CMK (cell line): ENCODE measurements around the gene BTRC.
"Not testable (repeated sequence)": the region's sequence is repeated elsewhere in the genome, so short reads cannot be mapped to it uniquely, and the experiment has no call there.

ENCODE experiments used
- DNase-seq: peaks from one replicate; pipeline ENCODE4 v3.0.0-alpha.2; 2010; ENCODE audit warnings: low read depth

BTRC gene

DNA sequence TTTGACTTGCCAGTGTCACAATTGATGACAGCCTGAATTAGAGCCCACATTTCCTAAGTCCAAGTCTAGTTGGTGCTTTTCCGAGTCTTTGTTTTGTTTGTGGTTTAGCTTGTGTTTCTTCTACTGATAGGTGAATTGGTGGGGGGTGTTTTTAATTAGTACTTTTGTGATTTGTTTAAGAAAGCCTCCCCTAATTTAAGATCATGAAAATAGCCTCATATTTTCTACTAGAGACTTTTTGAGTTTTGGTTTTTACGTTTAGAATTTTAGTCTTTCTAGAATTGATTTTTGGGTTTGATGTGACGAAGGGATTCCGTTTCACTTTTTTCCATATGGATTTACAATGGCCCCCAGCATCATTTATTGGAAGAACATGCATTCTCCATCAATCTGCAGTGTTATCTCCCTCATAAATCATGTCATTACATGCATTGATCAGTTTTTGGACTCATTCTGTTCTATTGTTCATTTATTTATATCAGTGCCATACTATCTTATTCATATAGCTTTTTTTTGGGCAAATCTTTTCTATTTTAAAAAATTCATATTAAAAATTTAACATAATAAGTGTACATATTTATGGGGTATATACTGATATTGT, 32.8 kb downstream of the BTRC start:
- no peak for DNase-seq

DNA sequence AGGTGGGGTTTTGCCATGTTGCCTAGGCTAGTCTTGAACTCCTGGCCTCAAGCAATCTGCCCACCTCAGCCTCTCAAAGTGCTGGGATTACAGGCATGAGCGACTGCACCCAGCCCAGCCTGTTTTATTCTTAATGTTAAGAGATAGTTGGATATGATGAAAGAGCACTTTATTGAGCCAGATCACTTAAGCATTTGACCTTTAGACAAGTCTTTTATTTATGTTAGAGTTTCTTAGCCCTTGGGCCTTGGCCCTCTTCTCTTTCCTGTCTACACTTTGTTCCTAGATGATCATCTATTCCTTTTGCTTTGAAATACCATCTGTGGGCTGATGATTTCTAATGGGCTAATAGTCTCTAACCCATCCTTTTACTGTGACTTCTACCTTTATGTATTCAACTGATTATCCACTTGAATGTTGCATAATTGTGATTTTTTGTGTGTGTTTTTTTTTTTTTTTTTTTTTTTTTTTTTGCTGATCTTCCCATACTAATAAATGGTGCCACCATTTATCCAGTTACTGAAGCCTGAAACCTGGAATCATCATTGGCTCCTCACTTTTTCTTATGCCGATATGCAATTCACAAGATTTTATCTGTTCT, 34.8 kb downstream of the BTRC start:
- no peak for DNase-seq

DNA sequence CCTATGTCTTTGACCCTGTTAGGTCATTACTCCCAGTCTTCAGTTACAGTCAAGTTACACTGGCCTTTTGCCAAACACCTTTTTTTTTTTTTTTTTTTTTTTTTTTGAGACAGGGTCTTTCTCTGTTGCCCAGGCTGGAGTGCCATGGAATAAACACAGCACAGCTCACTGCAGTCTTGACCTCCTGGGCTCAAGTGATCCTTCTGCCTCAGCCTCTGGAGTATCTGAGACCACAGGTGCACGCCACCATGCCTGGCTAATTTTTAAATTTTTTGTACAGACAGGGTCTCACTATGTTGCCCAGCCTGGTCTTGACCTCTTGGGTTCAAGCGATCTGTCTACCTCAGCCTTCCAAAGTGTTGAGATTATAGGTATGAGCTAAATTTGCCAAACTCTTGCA, 35.6 kb downstream of the BTRC start:
- DNase-seq = not testable (repeated sequence)

DNA sequence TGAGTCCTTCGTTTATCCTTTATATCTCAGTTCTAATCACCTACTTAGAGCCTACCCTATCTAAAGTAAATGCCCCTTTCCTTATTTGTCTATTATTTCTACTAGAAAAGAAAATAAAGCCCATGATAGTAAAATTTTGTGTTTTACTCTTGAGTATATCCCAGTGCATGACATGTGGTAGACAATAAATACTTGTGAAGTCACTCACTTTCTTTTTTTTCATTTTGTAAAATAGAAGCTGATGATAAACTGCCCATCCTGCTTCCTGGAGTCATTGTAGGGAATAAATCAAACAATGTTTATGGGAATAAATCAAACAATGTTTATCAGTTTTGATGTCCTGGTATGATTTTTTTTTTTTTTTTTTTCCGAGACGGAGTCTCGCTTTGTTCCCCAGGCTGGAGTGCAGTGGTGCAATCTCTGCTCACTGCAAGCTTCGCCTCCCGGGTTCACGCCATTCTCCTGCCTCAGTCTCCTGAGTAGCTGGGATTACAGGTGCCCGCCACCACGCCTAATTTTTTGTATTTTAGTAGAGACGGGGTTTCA, 36.1 kb downstream of the BTRC start:
- DNase-seq = no peak

DNA sequence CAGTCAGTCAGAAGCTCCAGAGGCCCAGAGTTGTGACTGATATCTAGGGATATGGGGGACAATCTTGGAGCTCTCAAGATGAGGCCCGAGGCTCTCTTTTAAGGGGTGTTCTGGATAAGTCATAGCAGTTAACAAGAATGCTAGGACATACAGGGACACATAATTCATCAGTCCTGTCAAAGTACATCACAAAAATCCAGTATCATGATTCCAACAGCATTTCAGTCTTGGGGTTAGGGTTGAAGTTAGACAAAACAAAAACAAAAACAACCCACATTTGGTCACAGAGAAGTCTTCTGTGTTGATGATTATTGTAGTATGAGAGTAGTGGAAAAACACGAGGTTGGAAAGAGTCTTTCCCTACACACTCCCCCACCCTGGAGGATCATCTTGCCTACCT, 39.4 kb downstream of the BTRC start:
- no peak for DNase-seq

DNA sequence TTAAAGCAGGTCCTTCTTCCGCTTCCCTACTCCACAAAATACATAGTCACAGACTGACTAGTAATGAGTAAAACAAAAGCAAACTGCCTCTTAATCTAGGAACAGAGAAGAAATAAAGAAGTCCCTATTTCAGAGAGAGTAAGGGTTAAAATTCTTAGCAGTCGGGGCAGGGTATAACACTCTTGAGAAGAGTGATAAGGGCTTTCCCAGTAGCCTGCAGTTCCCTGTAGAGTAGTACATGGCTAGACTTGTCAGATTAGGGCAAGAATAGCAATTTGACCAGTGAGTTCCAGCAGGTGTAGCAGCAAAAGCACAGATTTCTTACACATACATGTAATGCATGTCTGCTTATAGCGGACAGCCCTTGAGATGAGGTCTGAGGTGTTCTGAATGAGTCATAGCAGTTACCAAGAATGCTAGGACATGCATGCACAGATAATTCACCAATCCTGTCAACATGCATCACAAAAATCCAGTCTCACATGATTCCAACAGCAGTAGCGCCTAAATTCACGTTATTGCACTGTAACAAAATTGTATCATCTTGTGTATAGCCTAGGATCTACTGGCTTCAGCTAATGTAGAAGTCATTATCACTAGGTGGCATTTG, 40.7 kb downstream of the BTRC start:
- DNase-seq = no peak

DNA sequence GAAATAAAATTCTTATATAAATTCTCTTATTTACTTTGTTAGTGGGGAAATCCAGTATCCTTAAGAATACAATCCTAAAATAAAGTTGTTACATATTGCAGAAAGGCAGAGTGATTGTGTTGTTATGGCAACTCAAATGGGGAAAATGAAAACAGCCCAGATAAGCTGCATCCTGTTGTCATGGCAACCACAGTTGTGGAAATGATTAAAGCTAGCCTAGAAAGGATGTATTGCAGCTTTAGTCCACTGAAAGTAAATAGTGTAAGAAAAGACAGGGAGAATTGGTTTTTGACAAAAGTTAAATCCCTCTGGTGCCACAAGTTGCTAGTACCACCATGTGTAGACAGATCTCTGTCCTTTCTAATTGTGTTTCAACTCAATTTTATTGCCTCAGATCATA, 43.2 kb downstream of the BTRC start:
- DNase-seq = no peak

DNA sequence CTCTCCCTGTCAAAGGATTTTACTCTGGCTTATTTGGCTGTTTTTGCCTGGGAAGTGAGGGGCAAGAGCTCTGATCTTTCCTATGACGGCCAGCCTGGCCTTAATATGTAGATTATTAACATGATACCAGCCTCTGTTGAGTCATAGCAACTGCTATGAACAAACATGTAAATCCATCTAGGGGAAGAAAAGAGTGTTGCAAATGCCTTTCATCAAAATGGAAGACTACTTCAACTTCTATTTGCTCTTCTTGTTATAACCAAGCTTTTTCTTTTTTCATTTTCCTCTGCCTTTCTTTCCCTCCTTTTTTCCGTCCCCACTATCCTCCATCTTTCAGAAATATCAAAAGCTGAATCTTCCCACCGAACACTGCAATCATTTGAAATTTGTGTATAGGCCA, 46.6 kb downstream of the BTRC start:
- no peak for DNase-seq

DNA sequence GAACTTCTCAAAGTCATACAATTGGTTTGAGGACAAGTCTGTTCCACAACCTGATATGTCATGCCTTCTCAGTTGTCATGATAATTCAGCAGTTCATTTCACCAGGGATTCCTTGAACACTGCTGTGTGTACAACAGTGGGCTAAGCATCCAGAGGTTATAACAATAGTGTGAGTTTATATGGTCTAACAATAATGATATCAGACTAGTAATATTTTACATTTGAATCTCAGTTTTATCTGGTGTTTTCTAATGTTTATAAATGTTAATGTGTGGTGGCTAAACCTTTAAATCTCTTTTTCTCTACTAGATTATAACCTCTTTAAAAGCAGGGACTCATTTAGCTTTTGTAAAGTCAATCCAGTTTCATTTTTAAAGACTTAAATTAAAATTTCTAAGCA, 48.7 kb downstream of the BTRC start:
- no peak for DNase-seq

DNA sequence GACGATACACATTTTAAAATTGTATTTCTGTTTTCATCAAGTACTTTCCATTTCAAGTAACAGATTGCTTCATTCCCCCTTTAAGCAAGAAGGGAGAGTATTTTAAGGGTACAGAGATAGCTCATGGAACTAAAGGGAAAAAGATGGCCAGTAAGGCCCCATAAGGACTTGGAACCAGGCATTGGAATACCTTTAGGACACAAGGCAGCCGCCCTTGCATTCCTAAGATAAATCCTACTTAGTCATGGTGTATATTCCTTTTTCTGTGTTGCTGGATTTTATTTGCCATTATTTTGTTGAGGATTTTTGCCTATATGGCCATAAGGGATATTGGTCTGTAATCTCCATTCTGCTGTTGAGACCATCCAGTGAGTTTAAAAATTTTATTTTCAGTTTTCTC, 49.2 kb downstream of the BTRC start:
- no peak for DNase-seq

DNA sequence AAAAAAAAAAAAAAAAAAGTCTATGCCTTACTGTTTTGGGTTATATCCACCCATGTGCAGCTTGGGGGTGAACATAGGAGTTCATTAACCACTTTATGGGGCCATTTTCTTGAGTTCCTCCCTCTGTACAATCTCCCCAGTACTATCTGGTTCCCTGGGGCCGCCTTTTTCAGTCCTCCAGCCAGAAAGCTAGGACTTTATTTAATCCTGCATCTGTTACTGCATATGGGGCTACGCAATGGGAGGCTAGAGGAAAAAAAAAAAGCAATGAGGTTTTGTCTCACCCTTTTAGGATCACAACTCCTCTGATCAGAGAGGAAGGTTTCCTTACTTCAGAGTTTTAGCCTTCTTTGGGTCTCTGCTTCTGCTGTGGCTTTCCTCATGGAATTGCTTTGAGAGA, 51.0 kb downstream of the BTRC start:
- no peak for DNase-seq

DNA sequence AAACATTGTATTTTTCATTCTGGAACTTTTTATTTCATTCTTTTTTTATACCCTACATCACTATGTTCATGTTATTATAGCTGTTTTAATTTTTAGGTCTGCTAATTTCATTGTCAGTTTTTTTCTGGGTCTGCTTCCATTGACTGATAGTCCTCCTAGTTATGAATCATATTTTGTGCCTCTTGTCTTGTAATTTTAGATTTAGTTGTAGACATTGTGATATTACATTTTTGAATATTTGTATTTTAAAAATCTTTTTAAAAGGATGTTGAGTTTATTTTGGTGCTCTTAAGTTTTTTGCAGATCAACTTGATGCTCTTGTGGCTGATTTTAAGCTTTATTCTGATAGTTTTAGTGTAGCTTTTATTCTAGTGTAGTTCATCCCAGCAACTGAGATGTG, 57.6 kb downstream of the BTRC start:
- DNase-seq = no peak

DNA sequence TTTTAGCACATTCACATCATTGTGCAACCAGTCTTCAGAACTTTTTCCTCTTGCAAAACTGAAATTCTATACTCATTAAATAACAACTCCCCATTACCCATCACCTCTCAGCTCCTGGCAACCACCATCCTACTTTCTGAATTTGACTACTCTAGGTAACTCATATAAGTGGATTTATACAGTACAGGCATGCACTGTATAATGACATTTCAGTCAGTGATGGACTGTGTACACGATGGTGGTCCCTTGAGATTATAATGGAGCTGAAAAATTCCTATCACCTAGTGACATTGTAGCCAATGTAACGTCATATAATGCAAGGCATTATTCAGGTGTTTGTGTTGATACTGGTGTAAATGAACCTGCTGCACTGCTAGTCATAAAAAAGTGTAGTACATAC, 60.1 kb downstream of the BTRC start:
- DNase-seq = no peak

DNA sequence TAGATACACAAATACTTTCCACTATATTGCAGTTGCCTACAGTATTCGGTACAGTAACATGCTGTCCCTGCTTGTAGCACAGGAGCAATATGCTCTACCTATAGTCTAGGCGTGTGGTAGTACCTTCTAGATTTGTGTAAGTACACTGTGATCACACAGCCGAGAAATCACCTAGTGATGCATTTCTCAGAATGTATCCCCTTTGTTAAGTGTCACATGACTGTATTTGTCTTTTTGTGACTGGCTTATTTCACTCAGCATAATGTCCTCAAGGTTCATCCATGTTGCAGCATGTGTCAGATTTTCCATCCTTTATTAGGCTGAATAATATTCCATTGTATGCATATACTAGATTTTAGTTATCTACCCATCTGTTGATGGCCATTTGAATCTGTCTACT, 61.9 kb downstream of the BTRC start:
- DNase-seq = no peak

DNA sequence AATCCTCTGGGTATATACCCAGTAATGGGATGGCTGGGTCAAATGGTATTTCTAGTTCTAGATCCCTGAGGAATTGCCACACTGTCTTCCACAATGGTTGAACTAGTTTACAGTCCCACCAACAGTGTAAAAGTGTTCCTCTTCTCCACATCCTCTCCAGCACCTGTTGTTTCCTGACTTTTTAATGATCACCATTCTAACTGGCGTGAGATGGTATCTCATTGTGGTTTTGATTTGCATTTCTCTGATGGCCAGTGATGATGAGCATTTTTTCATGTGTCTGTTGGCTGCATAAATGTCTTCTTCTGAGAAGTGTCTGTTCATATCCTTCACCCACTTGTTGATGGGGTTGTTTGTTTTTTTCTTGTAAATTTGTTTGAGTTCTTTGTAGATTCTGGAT, 68.0 kb downstream of the BTRC start:
- not testable (repeated sequence) for DNase-seq

DNA sequence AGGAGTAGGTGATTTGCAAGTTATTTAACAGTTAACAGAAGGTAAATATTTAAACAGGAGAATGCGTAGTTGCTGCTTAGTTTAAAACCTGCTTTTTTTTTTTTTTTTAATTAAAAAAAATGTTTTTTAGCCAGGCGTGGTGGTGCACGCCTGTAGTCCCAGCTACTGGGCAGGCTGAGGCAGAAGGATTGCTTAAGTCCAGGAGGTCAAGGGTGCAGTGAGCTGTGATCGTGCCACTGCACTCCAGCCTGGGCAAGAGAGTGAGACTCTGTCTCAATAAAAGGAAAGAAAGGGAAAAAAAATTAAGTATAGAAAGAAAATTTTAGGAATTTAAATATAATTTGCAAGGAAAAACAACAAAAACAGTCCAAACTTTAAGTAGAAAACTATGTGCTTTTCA, 71.6 kb downstream of the BTRC start:
- no peak for DNase-seq

DNA sequence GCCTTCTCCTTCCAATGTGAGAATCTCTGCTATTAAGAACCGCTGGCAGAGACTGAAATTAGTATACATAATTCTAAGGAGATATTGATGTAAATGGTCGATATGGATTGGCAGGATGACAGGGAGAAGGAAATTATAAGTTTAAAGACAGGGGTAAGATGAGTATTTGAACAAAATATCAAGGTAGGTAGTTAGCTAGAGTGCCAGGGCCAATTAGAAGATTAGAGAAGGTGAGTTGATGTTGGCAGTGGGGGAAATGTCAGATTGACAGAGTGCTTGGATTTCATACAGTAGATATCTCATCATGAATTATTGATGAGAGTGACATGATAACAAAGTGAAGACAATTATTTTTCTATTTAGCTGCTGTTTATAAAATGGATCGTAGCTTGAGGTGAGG, 74.1 kb downstream of the BTRC start:
- DNase-seq = no peak

DNA sequence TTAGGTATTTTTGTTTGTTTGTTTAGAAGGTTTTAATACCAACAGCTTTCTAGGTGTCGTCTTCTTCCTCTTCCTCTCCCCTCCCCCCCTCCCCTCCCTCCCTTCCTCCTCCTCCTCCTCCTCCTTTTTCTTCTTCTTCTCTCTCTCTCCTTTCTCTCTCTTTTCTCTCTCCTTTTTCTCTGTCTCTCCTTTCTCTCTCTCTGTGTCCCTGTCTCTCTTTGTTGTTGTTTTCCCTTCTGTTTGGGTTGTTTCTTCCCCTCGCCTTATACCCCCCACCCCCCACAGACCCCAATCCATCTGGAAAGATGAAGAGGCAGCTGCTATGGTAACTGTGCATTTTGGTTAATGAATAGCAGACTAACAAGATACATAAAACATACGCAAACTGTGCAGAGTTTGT, 75.5 kb downstream of the BTRC start:
- DNase-seq = no peak

DNA sequence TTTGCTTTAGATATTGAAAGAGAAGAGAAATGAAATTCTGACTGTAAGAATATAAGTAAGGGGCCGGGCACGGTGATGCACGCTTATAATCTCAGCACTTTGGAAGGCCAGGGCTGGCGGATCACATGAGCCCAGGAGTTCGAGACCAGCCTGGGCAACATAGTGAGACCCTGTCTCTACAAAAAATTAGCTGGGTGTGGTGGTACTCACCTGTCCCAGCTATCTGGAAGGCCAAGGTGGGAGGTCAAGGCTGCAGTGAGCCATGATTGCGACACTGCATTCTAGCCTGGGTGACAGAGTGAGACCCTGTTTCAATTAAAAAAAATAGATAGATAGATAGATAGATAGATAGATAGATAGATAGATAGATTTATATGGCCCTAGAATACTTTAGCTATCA, 82.3 kb downstream of the BTRC start:
- DNase-seq = no peak

DNA sequence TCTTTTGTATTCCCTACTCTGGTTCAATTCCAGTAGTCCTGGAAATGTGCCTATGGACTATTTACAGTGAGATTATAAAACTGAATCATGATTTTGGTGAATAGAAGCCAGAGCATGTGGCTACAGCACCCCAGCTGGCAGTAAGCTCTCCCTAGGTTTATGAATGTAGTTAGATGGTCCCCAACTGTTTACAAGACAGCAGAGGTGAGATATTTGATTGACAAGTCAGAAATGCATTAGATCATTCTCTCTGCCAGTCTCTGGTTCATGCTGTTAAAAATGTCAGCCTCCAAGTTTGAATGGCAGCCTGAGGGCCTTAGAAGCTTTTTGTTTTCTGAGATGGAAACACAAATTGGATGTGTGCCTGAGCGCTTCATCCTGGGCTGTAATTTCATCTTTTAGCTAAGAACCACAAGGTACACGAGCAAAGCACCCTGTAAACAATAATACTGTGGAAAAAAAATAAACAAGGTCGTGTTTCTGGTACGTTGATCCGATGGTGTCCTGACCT, 85.0 kb downstream of the BTRC start:
- DNase-seq = no peak

DNA sequence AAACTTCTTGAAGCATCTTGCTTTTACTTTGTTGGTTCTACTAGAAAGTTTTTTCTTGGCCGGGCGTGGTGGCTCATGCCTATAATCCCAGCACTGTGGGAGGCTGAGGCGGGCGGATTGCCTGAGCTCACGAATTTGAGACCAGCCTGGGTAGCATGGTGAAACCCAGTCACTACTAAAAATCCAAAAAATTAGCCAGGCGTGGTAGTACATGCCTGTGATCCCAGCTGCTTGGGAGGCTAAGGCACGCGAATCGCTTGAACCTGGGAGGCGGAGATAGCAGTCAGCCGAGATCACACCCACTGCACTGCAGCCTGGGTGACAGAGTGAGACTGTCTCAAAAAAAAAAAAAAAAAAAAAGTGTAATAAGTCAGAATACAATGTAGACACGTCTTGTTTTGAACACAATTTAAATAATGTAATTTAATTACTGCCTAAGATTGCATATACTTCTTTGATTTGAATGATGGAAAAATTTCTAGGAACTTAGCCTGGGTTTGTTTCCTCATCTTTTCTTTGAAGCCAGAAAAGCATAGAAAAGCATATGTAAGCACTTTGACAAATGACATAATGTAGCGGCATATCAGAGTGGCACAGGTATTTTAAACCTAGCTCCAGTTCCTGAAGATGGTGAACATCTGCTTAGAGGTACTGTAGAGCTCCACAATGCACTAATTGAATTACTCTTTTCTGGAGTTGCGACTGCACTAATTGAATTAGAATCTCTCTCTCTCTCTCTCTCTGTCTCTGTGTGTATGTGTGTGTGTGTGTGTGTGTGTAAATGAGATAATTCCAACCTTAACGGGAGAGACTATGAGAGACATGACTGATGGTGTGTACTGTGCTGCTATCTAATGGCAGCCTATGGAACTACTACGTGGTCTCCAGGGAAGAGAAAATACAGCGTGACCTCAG, 87.8 kb downstream of the BTRC start:
- DNase-seq = peak; percentile 56

DNA sequence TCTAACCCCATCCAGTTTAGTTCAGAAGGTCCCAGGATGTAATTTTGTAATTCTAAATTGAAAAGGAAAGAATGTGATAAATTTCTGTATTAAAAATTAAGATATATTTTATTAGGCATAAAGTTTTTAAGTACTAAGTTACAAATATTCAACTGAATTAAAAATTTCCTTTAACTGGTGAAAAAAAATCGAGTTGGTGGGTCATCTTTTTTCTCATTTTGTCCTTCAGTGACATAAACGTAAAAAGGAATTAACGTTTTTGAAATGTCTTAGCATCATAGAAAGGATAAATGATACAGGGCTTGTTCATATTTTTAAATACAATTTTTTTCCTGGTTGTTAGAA, 88.5 kb downstream of the BTRC start:
- DNase-seq = no peak
